WTC11 (cell line): ENCODE data around the gene KCNH6. TPM values are rescaled to one million over a fixed set of nuclear protein-coding genes. Genes with fewer than 3 reads are reported as not detected.

ENCODE experiments used
- ATAC-seq: fragments of 200-7000 bp; cut with Tn5 transposase; 2 replicates; pipeline ENCODE4 v1.10.0; 2021; ENCODE audit warnings: mild to moderate bottlenecking, moderate library complexity
- CTCF ChIA-PET: fragments of 300-600 bp; sonication (Branson Sonifier 250); formaldehyde crosslinking; loops from one replicate; lab custom pipeline; 2021; ENCODE audit warnings: antibody characterized with exemption; lab: Charles Lee
- POLR2A ChIA-PET: fragments of 350-600 bp; sonication (Branson Sonifier 250); formaldehyde crosslinking; loops from one replicate; lab custom pipeline; 2021; ENCODE audit warnings: antibody characterized with exemption; lab: Charles Lee
- DNase-seq: peaks from one replicate; pipeline ENCODE4 v3.0.0; 2021; ENCODE audit warnings: low spot score
- H3K27ac Mint-ChIP-seq: 2 replicates; pipeline ENCODE4 v1.8.0; 2021; ENCODE audit warnings: mixed read lengths
- H3K27me3 Mint-ChIP-seq: 2 replicates; pipeline ENCODE4 v1.8.0; 2021; ENCODE audit warnings: low read depth, mild to moderate bottlenecking, moderate library complexity, mixed read lengths
- H3K36me3 Mint-ChIP-seq: 2 replicates; pipeline ENCODE4 v1.8.0; 2021; ENCODE audit warnings: mixed read lengths
- H3K4me1 Mint-ChIP-seq: 2 replicates; pipeline ENCODE4 v1.8.0; 2022; ENCODE audit warnings: mixed read lengths
- H3K4me3 Mint-ChIP-seq: 2 replicates; pipeline ENCODE4 v1.8.0; 2021; ENCODE audit warnings: mild to moderate bottlenecking, moderate library complexity, mixed read lengths
- H3K9me3 Mint-ChIP-seq: 2 replicates; pipeline ENCODE4 v1.8.0; 2021; ENCODE audit warnings: mixed read lengths
- CREB1 ChIP-seq: sonication (generic); formaldehyde crosslinking; IDR thresholded peaks from 2 replicates; pipeline ENCODE4 v1.8.0; 2023; ENCODE audit warnings: mild to moderate bottlenecking, missing genetic modification reagents
- ETV6 ChIP-seq: sonication (generic); formaldehyde crosslinking; IDR thresholded peaks from 2 replicates; pipeline ENCODE4 v1.8.1; 2022; ENCODE audit warnings: mild to moderate bottlenecking, missing genetic modification reagents
- KAT7 ChIP-seq: sonication (generic); formaldehyde crosslinking; IDR thresholded peaks from 2 replicates; pipeline ENCODE4 v1.8.1; 2023; ENCODE audit warnings: missing genetic modification reagents, mild to moderate bottlenecking, borderline replicate concordance
- MXD4 ChIP-seq: fragments of 250-450 bp; sonication (Bioruptor Pico); IDR thresholded peaks from 2 replicates; pipeline ENCODE4 v1.8.0; 2021; ENCODE audit warnings: mild to moderate bottlenecking, moderate library complexity, borderline replicate concordance
- RELA ChIP-seq: sonication (generic); formaldehyde crosslinking; IDR thresholded peaks from 2 replicates; pipeline ENCODE4 v1.8.1; 2022; ENCODE audit warnings: missing genetic modification reagents, mild to moderate bottlenecking, borderline replicate concordance
- ZNF219 ChIP-seq: sonication (generic); formaldehyde crosslinking; IDR thresholded peaks from 2 replicates; pipeline ENCODE4 v1.8.0; 2023; ENCODE audit warnings: missing genetic modification reagents, mild to moderate bottlenecking, borderline replicate concordance
- total RNA-seq: library from RNA; stranded (reverse); gene quantifications from 3 replicates; pipeline ENCODE4 v1.2.3, GENCODE V29; 2021
- TF ChIP-seq, protein P1 (sequence below): fragments of 250-450 bp; sonication (Bioruptor Pico); IDR thresholded peaks from 2 replicates; pipeline ENCODE4 v1.9.0; 2021; ENCODE audit warnings: mild to moderate bottlenecking
- TF ChIP-seq, protein P2 (sequence below): fragments of 250-450 bp; sonication (Bioruptor Pico); IDR thresholded peaks from 2 replicates; pipeline ENCODE4 v1.9.0; 2021; ENCODE audit warnings: moderate library complexity, mild to moderate bottlenecking, inconsistent platforms, borderline replicate concordance
- TF ChIP-seq, protein P3 (sequence below): sonication (generic); formaldehyde crosslinking; IDR thresholded peaks from 2 replicates; pipeline ENCODE4 v1.8.1; 2022; ENCODE audit warnings: mild to moderate bottlenecking, moderate library complexity, missing genetic modification reagents
- TF ChIP-seq, protein P4 (sequence below): sonication (generic); formaldehyde crosslinking; conservative IDR thresholded peaks from 2 replicates; pipeline ENCODE4 v1.8.1; 2023; ENCODE audit warnings: mild to moderate bottlenecking, low read depth, missing genetic modification reagents, moderate library complexity
- TF ChIP-seq, protein P5 (sequence below): sonication (generic); formaldehyde crosslinking; IDR thresholded peaks from 2 replicates; pipeline ENCODE4 v1.8.1; 2023; ENCODE audit warnings: mild to moderate bottlenecking, missing genetic modification reagents
- TF ChIP-seq, protein P6 (sequence below): sonication (generic); formaldehyde crosslinking; IDR thresholded peaks from 2 replicates; pipeline ENCODE4 v1.8.0; 2023; ENCODE audit warnings: mild to moderate bottlenecking, missing genetic modification reagents

The KCNH6 gene
- total RNA-seq, 1 experiment from 2014 or later, result 2.1 TPM

DNA sequence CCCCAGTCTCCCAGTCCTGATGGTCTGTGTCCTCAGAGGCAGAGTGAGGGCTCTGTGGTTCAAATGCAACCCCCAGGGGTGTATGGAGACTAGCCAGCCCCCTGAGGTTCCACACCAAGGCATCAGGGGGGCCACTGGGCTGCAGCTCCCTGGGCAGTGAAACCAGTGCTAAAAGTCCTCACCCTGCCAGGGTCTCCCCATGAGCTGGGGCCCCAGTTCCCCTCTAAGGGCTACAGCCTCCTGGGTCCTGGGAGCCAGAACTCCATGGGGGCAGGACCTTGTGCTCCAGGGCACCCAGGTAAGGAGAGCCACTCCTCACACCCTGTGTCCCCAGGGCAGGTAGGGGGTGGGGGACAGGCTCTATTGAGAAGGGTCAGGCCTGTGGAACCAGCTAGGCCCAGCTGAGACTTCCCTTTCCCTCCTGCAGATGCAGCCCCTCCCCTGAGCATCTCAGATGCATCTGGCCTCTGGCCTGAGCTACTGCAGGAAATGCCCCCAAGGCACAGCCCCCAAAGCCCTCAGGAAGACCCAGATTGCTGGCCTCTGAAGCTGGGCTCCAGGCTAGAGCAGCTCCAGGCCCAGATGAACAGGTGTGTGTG is 20.8 kb downstream of the KCNH6 start:
- H3K36me3 Mint-ChIP-seq, result no peaks in the 10 kb centered on the region
- ATAC-seq (peak; percentile 33), DNase-seq (no peak)
- H3K4me1 Mint-ChIP-seq, result peaks cover 18% of the 10 kb centered on the region
- H3K27me3 Mint-ChIP-seq, result peaks cover 11% of the 10 kb centered on the region
- no peak overlapping the region for H3K27ac Mint-ChIP-seq
- ChIA-PET POLR2A (no interaction called here), CTCF (interaction anchor here (0.8 to 2.3 kb wide), 10 partner anchors 21 to 154 kb away, joined by 3 to 10 read pairs (median 7); partner anchors contain the start of genes ACE, KCNH6 and MAP3K3)
- no peaks in the 10 kb centered on the region for H3K9me3 Mint-ChIP-seq
- TF ChIP-seq, protein P1, sequence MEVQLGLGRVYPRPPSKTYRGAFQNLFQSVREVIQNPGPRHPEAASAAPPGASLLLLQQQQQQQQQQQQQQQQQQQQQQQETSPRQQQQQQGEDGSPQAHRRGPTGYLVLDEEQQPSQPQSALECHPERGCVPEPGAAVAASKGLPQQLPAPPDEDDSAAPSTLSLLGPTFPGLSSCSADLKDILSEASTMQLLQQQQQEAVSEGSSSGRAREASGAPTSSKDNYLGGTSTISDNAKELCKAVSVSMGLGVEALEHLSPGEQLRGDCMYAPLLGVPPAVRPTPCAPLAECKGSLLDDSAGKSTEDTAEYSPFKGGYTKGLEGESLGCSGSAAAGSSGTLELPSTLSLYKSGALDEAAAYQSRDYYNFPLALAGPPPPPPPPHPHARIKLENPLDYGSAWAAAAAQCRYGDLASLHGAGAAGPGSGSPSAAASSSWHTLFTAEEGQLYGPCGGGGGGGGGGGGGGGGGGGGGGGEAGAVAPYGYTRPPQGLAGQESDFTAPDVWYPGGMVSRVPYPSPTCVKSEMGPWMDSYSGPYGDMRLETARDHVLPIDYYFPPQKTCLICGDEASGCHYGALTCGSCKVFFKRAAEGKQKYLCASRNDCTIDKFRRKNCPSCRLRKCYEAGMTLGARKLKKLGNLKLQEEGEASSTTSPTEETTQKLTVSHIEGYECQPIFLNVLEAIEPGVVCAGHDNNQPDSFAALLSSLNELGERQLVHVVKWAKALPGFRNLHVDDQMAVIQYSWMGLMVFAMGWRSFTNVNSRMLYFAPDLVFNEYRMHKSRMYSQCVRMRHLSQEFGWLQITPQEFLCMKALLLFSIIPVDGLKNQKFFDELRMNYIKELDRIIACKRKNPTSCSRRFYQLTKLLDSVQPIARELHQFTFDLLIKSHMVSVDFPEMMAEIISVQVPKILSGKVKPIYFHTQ (CRISPR knock-in tag), result no peak
- no peak for TF ChIP-seq ZNF219 (CRISPR knock-in tag)
- TF ChIP-seq, protein P2, sequence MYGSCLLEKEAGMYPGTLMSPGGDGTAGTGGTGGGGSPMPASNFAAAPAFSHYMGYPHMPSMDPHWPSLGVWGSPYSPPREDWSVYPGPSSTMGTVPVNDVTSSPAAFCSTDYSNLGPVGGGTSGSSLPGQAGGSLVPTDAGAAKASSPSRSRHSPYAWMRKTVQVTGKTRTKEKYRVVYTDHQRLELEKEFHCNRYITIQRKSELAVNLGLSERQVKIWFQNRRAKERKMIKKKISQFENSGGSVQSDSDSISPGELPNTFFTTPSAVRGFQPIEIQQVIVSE (CRISPR knock-in tag), result no peak
- no peak for TF ChIP-seq CREB1 (CRISPR knock-in tag)
- H3K4me3 Mint-ChIP-seq, result no peak overlapping the region

DNA sequence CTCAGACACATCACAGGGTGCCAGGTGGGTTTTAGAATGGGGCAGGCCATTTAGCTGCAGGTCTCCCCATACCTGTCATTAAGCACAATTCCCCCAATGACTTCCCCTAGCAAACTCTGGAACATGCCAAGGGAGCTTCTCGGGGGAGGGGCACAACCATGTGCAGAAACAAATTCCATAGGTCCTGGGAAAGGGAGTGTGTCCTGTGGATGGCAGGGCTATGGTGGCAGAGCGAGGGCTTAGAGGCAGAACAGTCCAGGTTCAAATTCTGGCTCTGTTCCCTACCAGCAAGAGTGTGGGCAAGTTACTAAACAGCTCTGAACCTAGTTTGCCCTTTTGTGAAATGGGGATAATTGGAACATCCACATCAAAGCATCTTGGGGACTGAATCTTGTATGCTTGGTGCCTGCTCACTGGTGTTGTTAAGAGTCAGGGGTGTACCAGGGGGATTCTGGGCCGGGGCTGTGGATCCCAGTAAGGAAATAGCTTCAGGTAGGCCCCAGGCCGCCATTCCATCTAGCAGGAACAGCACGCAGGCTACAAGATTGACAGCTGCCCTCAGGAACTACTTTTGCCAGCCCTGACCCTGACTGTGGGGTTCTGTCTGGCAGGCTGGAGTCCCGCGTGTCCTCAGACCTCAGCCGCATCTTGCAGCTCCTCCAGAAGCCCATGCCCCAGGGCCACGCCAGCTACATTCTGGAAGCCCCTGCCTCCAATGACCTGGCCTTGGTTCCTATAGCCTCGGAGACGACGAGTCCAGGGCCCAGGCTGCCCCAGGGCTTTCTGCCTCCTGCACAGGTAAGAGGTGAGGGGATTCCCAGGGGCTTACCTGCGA is 21.5 kb downstream of the KCNH6 start:
- ATAC-seq (peak; percentile 9), DNase-seq (no peak)
- POLR2A ChIA-PET, result no interaction called here
- Mint-ChIP-seq H3K27ac (no peak overlapping the region), H3K4me1 (peaks cover 18% of the 10 kb centered on the region), H3K36me3 (no peaks in the 10 kb centered on the region), H3K9me3 (no peaks in the 10 kb centered on the region), H3K27me3 (peaks cover 3% of the 10 kb centered on the region), H3K4me3 (no peak overlapping the region)
- CTCF ChIA-PET, result interaction anchor here (0.8 to 2.3 kb wide), 11 partner anchors 20 to 154 kb away, joined by 3 to 10 read pairs (median 6); partner anchors contain the start of genes ACE, KCNH6 and MAP3K3
- TF ChIP-seq RELA (CRISPR knock-in tag), result no peak
- TF ChIP-seq, protein P3, sequence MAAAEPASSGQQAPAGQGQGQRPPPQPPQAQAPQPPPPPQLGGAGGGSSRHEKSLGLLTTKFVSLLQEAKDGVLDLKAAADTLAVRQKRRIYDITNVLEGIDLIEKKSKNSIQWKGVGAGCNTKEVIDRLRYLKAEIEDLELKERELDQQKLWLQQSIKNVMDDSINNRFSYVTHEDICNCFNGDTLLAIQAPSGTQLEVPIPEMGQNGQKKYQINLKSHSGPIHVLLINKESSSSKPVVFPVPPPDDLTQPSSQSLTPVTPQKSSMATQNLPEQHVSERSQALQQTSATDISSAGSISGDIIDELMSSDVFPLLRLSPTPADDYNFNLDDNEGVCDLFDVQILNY (CRISPR knock-in tag), result no peak
- no peak for TF ChIP-seq CREB1 (CRISPR knock-in tag)
- TF ChIP-seq, protein P2 (CRISPR knock-in tag), result no peak
- TF ChIP-seq, protein P1 (CRISPR knock-in tag), result no peak
- TF ChIP-seq ZNF219 (CRISPR knock-in tag), result no peak
- TF ChIP-seq, protein P4, sequence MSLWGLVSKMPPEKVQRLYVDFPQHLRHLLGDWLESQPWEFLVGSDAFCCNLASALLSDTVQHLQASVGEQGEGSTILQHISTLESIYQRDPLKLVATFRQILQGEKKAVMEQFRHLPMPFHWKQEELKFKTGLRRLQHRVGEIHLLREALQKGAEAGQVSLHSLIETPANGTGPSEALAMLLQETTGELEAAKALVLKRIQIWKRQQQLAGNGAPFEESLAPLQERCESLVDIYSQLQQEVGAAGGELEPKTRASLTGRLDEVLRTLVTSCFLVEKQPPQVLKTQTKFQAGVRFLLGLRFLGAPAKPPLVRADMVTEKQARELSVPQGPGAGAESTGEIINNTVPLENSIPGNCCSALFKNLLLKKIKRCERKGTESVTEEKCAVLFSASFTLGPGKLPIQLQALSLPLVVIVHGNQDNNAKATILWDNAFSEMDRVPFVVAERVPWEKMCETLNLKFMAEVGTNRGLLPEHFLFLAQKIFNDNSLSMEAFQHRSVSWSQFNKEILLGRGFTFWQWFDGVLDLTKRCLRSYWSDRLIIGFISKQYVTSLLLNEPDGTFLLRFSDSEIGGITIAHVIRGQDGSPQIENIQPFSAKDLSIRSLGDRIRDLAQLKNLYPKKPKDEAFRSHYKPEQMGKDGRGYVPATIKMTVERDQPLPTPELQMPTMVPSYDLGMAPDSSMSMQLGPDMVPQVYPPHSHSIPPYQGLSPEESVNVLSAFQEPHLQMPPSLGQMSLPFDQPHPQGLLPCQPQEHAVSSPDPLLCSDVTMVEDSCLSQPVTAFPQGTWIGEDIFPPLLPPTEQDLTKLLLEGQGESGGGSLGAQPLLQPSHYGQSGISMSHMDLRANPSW, result no peak
- TF ChIP-seq, protein P5, sequence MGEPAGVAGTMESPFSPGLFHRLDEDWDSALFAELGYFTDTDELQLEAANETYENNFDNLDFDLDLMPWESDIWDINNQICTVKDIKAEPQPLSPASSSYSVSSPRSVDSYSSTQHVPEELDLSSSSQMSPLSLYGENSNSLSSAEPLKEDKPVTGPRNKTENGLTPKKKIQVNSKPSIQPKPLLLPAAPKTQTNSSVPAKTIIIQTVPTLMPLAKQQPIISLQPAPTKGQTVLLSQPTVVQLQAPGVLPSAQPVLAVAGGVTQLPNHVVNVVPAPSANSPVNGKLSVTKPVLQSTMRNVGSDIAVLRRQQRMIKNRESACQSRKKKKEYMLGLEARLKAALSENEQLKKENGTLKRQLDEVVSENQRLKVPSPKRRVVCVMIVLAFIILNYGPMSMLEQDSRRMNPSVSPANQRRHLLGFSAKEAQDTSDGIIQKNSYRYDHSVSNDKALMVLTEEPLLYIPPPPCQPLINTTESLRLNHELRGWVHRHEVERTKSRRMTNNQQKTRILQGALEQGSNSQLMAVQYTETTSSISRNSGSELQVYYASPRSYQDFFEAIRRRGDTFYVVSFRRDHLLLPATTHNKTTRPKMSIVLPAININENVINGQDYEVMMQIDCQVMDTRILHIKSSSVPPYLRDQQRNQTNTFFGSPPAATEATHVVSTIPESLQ (CRISPR knock-in tag), result no peak
- no peak for TF ChIP-seq KAT7
- TF ChIP-seq, protein P6, sequence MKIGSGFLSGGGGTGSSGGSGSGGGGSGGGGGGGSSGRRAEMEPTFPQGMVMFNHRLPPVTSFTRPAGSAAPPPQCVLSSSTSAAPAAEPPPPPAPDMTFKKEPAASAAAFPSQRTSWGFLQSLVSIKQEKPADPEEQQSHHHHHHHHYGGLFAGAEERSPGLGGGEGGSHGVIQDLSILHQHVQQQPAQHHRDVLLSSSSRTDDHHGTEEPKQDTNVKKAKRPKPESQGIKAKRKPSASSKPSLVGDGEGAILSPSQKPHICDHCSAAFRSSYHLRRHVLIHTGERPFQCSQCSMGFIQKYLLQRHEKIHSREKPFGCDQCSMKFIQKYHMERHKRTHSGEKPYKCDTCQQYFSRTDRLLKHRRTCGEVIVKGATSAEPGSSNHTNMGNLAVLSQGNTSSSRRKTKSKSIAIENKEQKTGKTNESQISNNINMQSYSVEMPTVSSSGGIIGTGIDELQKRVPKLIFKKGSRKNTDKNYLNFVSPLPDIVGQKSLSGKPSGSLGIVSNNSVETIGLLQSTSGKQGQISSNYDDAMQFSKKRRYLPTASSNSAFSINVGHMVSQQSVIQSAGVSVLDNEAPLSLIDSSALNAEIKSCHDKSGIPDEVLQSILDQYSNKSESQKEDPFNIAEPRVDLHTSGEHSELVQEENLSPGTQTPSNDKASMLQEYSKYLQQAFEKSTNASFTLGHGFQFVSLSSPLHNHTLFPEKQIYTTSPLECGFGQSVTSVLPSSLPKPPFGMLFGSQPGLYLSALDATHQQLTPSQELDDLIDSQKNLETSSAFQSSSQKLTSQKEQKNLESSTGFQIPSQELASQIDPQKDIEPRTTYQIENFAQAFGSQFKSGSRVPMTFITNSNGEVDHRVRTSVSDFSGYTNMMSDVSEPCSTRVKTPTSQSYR (CRISPR knock-in tag), result no peak
- TF ChIP-seq MXD4, result no peak
- no peak for TF ChIP-seq ETV6 (CRISPR knock-in tag)
